Measurements from ENCODE around the gene ADAP1.
A peak's percentile ranks its signal among the peaks of the same experiment; 100 is the strongest.

ADAP1 gene

GRCh38 chr7:867406-868188 lies 86.9 kb downstream of the ADAP1 start:
- H3K4me3 ChIP-seq (ENCODE audit: control insufficient read depth, low read depth, low read length) = no peak overlapping the region
- peak; percentile 69 for DNase-seq (ENCODE audit: low read depth)
- no peak for TF ChIP-seq CTCF (conservative IDR thresholded peaks at IDR 0.05; ENCODE audit: control insufficient read depth, insufficient read depth, low read depth, low read length)

GRCh38 chr7:867001-867405 lies 87.5 kb downstream of the ADAP1 start:
- TF ChIP-seq CTCF (conservative IDR thresholded peaks at IDR 0.05; ENCODE audit: control insufficient read depth, insufficient read depth, low read depth, low read length) = no peak
- DNase-seq (ENCODE audit: low read depth) = peak; percentile 95
- no peak overlapping the region for H3K4me3 ChIP-seq (ENCODE audit: control insufficient read depth, low read depth, low read length)

- H3K4me3 ChIP-seq (ENCODE audit: control insufficient read depth, low read depth, low read length) = no peak overlapping the region
- DNase-seq (ENCODE audit: low read depth) = no peak
- TF ChIP-seq CTCF (conservative IDR thresholded peaks at IDR 0.05; ENCODE audit: control insufficient read depth, insufficient read depth, low read depth, low read length) = no peak
Observed at GRCh38 chr7:865921-866320, 88.6 kb downstream of the ADAP1 start.

GRCh38 chr7:863106-863505 lies 91.4 kb downstream of the ADAP1 start:
- H3K4me3 ChIP-seq (ENCODE audit: control insufficient read depth, low read depth, low read length) = no peak overlapping the region
- TF ChIP-seq CTCF (conservative IDR thresholded peaks at IDR 0.05; ENCODE audit: control insufficient read depth, insufficient read depth, low read depth, low read length) = no peak
- no peak for DNase-seq (ENCODE audit: low read depth)

GRCh38 chr7:862157-862556 lies 92.3 kb downstream of the ADAP1 start:
- H3K4me3 ChIP-seq (ENCODE audit: control insufficient read depth, low read depth, low read length) = no peak overlapping the region
- no peak for DNase-seq (ENCODE audit: low read depth)
- TF ChIP-seq CTCF (conservative IDR thresholded peaks at IDR 0.05; ENCODE audit: control insufficient read depth, insufficient read depth, low read depth, low read length) = no peak

- H3K4me3 ChIP-seq (ENCODE audit: control insufficient read depth, low read depth, low read length) = no peak overlapping the region
- DNase-seq (ENCODE audit: low read depth) = no peak
- TF ChIP-seq CTCF (conservative IDR thresholded peaks at IDR 0.05; ENCODE audit: control insufficient read depth, insufficient read depth, low read depth, low read length) = no peak
Observed at GRCh38 chr7:861222-861621, 93.3 kb downstream of the ADAP1 start.

Data from fibroblast of mammary gland (primary cell).